ENCODE results near the gene SYNPO. TPM values are rescaled to one million over a fixed set of nuclear protein-coding genes. Genes with fewer than 3 reads are reported as not detected.

Gene SYNPO
- total RNA-seq, 2 donors from 2014 or later, result 32.4 to 62.9 TPM

- no peak overlapping the region for H3K27ac ChIP-seq
- no peak for DNase-seq
These were observed 37.0 kb upstream of the SYNPO start for GRCh38 chr5:150603491-150603890.

DNA sequence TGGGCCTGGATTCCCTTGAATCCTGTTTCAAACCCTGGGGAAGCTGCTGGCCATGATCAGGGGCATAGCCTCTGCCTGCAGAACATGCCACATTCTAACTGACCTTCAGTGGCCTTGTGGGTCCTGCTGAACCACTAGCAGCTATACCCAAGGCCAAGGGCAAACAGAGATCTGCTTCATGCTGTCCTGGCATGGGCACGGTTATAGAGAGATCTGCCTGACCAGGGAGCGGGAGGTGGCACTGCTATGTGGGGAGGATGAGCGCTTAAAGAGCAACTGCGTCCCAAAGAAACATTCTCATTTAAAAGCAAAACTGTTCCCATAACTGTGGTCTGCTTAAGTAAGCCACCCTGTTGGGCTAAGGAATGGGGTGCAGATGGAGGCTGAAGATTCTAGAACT lies 36.5 kb upstream of the SYNPO start:
- Histone ChIP-seq H3K4me3 (no peak overlapping the region), H3K9ac (ENCODE audit: low read depth in 2 of 2, low read length in 2 of 2) (no peak overlapping the region), H3K9me3 (no peaks in the 10 kb centered on the region), H3K27me3 (no peaks in the 10 kb centered on the region), H3K4me1 (peaks cover 7% of the 10 kb centered on the region), H3K36me3 (no peaks in the 10 kb centered on the region), H3K27ac (no peak overlapping the region)
- intact Hi-C loops (cut with DNase I), result no loop called here
- TF ChIP-seq CTCF (IDR thresholded peaks at IDR 0.05), result no peak
- DNase-seq, result no peak

More at GRCh38 chr5:150603491-150603890, 37.0 kb upstream of the SYNPO start:
- no peak overlapping the region for H3K9ac ChIP-seq (ENCODE audit: low read depth in 2 of 2, low read length in 2 of 2)
- H3K4me1 ChIP-seq, result peaks cover 7% of the 10 kb centered on the region
- no peaks in the 10 kb centered on the region for H3K36me3 ChIP-seq
- no peak for TF ChIP-seq CTCF (IDR thresholded peaks at IDR 0.05)
- intact Hi-C loops (cut with DNase I), result no loop called here
- no peak overlapping the region for H3K4me3 ChIP-seq
- H3K27me3 ChIP-seq, result no peaks in the 10 kb centered on the region
- H3K9me3 ChIP-seq, result no peaks in the 10 kb centered on the region

- Histone ChIP-seq H3K4me3 (no peak overlapping the region), H3K9me3 (no peaks in the 10 kb centered on the region), H3K27ac (no peak overlapping the region), H3K9ac (ENCODE audit: low read depth in 2 of 2, low read length in 2 of 2) (no peak overlapping the region), H3K36me3 (no peaks in the 10 kb centered on the region), H3K4me1 (peaks cover 2% of the 10 kb centered on the region), H3K27me3 (no peaks in the 10 kb centered on the region)
- intact Hi-C loops (cut with DNase I), result no loop called here
- DNase-seq, result no peak
- TF ChIP-seq CTCF (IDR thresholded peaks at IDR 0.05), result no peak
These were observed 35.5 kb upstream of the SYNPO start for GRCh38 chr5:150604894-150605440.

GRCh38 chr5:150605546-150605945 lies 34.9 kb upstream of the SYNPO start:
- no peaks in the 10 kb centered on the region for H3K36me3 ChIP-seq
- no peak for DNase-seq
- TF ChIP-seq CTCF (IDR thresholded peaks at IDR 0.05), result no peak
- H3K9ac ChIP-seq (ENCODE audit: low read depth in 2 of 2, low read length in 2 of 2), result no peak overlapping the region
- no peaks in the 10 kb centered on the region for H3K9me3 ChIP-seq
- no peaks in the 10 kb centered on the region for H3K4me1 ChIP-seq
- H3K27me3 ChIP-seq, result no peaks in the 10 kb centered on the region
- H3K4me3 ChIP-seq, result no peak overlapping the region
- intact Hi-C loops (cut with DNase I), result no loop called here
- no peak overlapping the region for H3K27ac ChIP-seq

DNA sequence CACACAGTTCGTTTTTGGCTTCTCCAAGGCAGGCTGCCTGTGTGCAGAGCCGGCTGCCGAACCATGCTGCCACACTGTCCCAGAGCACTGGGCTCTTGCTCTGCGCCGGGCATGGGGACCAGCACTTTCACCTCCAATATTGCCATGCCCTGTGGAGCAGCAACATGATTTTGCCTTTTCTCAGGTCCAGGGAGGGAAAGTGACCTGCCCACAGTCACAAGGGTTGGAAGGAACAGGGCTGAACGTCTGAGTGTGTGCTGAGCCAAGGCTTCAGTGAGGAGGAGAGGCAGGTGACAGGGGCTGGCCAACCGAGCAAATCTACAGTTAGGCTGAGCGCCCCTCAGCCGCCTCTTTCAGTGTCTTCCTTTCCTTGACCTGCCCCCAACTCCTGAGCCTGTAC lies 34.0 kb upstream of the SYNPO start:
- no peak overlapping the region for H3K9ac ChIP-seq (ENCODE audit: low read depth in 2 of 2, low read length in 2 of 2)
- H3K9me3 ChIP-seq, result no peaks in the 10 kb centered on the region
- no peak for TF ChIP-seq CTCF (IDR thresholded peaks at IDR 0.05)
- H3K27me3 ChIP-seq, result no peaks in the 10 kb centered on the region
- H3K4me1 ChIP-seq, result no peaks in the 10 kb centered on the region
- H3K4me3 ChIP-seq, result no peak overlapping the region
- DNase-seq, result no peak
- no peaks in the 10 kb centered on the region for H3K36me3 ChIP-seq
- intact Hi-C loops (cut with DNase I), result no loop called here
- no peak overlapping the region for H3K27ac ChIP-seq

Data from colonic mucosa (tissue), 4 donors.